LHCN-M2 (cell line): ENCODE results near the gene TEX38. TPM values are rescaled to one million over a fixed set of nuclear protein-coding genes. Genes with fewer than 3 reads are reported as not detected.
A peak's percentile ranks its signal among the peaks of the same experiment; 100 is the strongest.
"Not testable (repeated sequence)": the region's sequence is repeated elsewhere in the genome, so short reads cannot be mapped to it uniquely, and the experiment has no call there.

ENCODE experiments used
- DNase-seq: peaks from one replicate; pipeline ENCODE4 v3.0.0-alpha.2; 2012; ENCODE audit warnings: low read depth
- total RNA-seq: library from RNA; depleted of rRNA; stranded (reverse); fragments of >200 nt; gene quantifications from 2 replicates; pipeline ENCODE4 v1.2.3, GENCODE V29; 2014

The TEX38 gene
- total RNA-seq, 1 experiment from 2014 or later: 0.17 TPM

GRCh38 chr1:46654698-46655097 lies 17.0 kb upstream of the TEX38 start:
- not testable (repeated sequence) for DNase-seq

DNA sequence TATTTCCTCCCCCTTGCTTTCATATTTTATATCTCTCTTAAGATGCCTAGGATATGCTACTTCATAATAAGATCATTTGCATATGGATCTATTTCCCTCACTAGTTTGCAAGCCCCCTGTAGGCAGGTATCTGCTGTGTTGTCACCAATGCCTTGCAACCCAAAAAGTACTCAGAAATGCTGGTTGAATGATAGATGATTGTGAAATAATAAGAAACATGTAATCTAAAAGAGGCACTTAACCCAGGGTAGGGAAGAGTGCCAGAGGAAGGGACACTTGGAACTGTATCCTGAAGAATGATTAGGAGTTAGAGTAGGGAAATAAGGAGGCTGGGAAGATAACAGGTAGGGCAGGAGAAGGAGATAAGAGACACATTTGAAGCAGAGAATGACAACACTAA lies 15.8 kb upstream of the TEX38 start:
- DNase-seq: no peak

DNA sequence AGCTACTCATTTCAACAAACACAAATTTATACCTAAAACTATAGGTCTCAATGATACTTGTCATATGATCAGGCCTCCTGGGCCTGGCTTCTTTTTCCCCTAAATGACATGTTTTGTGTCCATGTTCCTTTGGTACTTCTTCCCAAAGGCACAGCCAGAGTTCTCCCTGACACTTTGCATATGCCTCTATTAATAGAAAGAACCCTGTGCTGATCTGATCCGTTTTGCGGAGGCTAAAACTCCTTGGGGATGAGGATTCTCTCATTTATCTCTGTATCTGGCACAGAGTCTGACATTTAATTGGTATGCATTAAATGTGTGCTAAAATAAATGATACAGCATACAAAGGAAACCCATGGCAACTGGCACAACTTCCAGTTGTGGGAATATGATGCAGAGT lies 15.0 kb upstream of the TEX38 start:
- no peak for DNase-seq

DNA sequence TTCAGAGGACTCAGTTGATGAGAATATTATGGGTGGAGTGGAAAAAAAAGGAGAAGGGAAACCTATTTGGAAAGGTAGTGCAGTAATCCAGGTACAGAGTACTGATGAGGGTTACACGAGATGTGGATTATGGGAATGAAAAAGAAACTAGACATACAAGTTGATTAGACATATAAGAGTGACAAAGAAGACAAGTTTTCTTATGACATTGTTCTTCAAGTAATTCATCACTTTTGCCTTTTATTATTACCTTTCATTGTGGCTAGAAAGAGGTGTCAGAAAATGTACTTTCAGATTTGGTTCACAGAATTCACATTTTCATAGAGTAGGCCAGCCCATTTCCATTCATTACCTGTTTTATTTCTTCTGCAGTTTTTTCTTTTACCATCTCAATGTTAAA lies 13.9 kb upstream of the TEX38 start:
- no peak for DNase-seq

DNA sequence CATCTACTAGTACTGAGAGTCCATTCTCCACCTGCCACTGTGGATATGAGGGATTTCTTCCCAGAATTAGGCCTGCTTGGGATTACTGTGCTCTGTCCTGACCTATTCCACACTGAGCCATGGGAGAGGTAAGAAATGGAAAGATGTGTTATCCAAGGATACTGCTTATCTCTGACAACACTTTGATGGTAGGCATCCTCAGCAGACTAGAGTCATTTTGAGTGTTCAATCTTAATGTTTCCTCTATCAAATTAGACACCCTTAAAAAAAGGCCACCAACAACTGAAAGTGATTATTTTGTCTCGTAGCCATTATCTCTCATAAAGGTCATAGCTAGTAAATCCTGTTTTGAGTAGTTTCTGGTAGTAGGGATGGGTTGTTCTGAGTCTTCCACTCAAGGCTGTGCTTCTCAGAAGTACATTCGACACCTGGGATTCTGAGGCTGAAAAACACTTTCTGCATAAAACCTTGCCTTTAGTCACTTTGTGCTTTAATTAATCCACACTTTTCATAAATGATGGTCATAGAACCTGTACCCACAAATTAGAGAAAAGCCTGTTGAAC lies 12.3 kb upstream of the TEX38 start:
- no peak for DNase-seq

GRCh38 chr1:46660116-46660515 lies 11.5 kb upstream of the TEX38 start:
- DNase-seq: not testable (repeated sequence)

DNA sequence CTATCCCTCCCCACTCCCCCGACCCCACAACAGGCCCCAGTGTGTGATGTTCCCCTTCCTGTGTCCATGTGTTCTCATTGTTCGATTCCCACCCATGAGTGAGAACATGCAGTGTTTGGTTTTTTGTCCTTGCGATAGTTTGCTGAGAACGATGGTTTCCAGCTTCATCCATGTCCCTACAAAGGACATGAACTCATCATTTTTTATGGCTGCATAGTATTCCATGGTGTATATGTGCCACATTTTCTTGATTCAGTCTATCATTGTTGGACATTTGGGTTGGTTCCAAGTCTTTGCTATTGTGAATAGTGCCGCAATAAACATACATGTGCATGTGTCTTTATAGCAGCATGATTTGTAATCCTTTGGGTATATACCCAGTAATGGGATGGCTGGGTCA lies 8.7 kb upstream of the TEX38 start:
- DNase-seq: not testable (repeated sequence)

DNA sequence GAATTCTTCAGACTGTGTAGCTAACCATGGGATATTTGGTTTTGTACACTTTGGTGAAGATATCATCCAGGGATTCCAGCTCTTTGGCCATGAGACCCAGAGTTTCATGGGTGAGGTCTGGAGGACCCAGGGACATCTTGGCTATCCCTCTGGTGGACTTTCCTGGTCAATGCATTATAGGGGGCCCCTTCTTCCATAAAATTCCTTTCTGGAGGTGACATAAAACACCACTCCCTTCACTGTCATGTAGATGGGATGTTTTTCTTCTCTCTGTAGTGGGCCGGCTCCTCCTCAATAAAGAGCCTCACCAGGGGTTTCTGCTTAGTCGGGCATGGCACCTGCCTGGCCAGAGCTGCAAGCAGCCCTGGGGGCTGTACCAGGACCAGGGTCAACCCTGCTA lies 5.7 kb upstream of the TEX38 start:
- DNase-seq: no peak

DNA sequence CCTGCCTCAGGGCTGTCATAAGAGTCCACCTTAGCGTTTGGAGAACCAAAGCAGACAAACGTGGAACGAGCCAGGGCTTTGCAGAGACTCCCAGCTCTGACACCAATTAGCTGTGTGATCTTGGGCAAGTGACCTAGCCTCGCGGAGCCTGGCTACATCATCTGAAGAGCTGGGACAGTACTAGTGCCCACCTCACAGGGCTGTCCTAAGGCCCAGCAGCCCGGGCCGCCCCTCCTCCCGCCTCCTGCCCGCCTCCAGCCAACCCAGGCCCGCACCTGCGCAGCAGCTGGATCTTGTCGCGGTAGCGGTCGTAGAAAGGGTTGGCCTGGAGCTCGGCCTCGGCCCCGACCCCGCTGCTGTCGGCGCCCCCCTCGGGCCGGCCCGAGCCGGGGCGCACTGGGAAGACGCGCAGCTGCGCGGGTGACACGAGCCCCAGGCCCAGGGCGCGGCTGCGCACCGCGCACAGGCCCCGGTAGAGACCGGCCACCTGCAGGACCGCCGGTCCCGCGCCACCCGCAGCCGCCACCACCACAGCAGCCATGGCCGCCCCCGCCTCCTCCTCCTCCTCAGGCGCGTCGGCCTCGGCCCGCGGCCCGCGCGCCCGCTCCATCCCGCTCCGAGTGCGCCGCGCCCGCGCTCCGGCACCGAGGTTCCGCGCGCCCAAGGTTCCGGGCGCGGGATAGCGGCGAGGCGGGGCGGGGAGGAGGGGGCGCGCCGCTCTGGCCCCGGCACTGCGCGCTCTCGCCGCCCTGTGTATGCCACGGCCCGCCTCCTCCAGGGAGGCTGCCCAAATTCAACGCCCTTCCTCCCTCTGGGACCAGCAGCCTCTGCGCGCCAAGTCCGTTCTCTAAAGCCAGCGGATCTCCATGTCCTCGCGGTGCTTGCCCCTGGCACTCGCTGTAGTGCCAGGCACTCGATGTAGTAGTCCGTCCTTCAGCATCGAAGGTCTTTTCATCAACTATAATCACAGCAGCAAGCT lies 3.6 kb upstream of the TEX38 start, which contains the start of gene ATPAF1:
Gene ATPAF1 (minus strand): TSS at position 583 of the 979 bp plus-strand sequence. CDS start 42 bp downstream, at position 541.
- DNase-seq: peak; percentile 69

GRCh38 chr1:46670134-46670533 lies 1.5 kb upstream of the TEX38 start:
- DNase-seq: no peak

GRCh38 chr1:46672696-46673095 lies 1.0 kb downstream of the TEX38 start:
- DNase-seq: no peak

DNA sequence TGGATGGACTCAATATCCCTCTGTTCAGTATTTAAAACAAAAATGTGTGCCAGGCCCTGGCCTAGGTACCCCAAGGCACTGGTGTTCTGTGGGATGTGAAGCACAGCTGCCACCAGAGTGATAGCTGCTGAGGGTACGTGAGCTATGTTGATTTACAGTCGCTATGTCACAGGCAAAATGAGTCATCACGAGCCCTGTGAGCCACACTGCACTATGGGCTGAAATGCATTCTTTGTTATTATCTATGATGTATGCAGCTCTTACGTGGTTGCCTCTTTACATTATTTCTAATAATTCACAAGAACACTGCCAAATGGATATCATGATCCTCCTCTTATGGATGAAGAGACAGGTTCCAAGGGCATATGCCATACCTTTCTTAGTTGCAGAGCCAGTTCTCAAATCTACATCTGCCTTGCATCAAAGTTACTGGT lies 2.1 kb downstream of the TEX38 start:
- DNase-seq: peak; percentile 64

DNA sequence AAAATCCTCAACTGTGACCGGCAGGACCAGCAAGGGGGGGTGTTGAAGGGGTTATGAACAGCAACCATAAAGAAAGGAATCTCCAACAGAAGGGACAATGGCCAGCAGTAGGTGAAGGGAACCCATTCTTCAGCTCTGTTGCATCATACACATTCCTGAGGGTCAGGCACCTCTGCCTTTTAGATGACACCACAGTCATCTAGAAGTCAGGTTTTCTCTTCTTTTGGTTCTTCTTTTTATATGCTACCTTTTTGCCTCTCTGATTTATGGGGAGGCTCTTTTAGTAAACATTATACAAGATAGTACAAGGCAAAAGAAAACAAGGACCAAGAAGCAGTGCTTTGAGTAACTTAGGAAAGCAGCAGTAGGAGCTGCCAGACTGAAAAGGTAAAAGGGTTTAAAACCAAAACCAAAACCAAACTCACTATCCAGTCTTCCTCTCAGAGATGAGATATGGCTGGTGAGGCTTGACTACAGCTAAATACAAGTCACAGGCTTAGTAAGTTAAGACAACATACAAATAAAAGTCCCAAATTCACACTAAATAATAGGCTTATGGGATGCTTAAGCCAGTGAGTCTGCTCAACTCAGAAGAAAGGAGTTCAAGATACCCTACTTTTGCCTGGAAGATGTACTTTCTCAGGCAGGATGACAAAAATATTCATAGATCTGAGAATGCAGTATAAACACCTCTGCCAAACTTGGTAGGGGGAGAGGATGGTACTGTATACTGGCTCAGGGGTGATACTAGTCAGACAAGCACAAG lies 4.1 kb downstream of the TEX38 start:
- no peak for DNase-seq

DNA sequence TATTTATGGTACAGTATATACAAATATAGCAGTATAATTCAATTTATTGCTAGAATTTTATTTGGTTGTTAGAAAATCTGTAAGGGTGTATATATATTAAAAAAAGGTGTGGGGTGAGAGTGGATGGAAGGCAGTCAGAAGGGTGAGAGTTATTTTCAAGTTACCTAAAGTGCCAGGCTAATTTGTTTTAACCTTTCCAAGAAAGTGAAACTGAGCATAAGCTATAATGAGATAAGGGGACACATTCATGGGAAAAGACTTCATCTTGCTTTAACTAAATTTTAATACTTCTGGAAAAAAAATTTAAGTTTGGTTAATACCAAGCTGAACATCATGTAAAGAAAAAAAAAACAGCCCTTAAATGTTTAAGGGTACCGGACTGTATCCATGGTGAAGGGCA lies 4.9 kb downstream of the TEX38 start:
- DNase-seq: no peak

DNA sequence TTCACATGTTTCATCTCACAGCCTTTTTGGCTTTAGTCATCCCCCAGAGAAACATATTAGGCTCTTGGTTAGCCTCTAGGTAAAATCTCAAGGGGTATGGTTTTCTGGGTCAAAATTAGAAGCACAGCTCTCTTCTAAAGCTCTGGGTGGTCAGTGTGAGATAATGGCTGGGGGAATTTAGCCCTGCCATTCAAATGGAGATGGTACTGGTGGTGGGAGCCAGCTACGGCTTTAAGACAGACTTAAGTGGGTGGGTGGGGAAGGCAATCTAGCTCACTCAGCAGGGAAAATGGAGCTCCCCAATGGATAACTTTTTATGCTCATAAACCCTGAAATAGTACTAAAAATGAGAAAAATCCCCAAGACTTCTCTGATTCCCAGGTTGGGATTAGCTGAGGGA lies 5.7 kb downstream of the TEX38 start:
- no peak for DNase-seq

DNA sequence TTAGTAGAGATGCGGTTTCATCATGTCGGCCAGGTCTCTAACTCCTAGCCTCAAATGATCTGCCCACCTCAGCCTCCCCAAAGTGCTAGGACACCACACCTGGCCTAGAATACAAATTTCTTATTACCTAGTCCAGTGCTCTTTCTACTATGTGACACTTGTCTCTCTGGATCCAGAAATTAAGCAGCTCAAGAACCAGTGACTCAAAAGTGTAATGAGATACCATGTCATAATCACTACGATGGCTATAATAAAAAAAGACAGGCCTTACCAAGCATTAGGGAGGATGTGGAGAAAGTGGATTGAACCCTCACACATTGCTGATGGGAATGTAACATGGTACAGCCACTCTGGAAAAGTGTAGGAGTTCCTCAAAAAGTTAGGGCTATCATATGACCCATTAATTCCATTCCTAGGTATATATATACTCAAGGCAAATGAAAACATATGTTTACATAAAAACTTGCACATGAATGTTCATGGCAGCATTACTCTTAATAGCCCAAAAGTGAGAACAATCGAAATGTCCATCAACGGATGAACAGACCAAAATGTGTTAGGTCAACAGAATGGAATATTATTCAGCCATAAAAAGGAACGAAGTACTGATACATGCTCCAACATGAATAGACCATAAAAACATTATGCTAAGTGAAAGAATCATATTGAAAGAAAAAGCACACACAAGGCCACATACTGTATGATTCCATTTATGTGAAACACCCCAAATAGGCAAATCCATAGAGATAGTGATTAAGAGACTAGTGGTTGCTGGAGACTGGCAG lies 8.3 kb downstream of the TEX38 start:
- DNase-seq: no peak

DNA sequence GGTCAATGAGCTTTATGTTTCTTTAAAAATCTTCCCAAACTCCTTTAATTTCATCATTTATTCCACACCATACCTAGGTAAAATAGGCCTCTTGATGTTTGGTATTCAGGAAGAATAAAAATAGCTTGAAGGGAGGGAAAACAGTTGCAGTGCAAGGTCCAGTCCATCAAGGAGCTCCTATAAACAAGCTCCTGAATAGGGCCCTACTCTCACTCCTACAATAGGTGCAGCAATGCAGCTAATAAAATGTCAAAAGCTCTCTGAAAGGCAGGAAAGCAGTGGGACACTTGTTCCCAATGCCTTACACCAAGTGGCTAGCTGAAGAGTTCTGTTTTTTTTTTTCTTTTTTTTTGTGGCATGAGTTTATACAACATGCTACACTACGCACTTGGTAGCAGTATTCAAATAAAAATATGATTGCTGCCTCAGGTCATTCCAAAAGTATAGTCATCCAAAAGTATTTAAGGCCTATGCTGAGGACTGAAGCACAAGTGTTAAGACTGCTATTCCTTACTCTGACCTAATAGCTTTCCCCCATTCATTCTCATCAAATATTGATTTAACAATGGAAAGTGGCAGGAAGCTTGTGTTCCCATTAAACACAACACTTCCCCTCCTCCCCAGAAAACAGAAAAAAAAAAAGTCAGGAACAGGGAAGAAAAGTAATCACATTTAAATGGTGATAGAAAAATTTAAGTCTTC lies 9.8 kb downstream of the TEX38 start:
- DNase-seq: no peak

GRCh38 chr1:46682064-46682463 lies 10.4 kb downstream of the TEX38 start:
- no peak for DNase-seq

- no peak for DNase-seq
Measured at GRCh38 chr1:46684670-46685069, 13.0 kb downstream of the TEX38 start.

DNA sequence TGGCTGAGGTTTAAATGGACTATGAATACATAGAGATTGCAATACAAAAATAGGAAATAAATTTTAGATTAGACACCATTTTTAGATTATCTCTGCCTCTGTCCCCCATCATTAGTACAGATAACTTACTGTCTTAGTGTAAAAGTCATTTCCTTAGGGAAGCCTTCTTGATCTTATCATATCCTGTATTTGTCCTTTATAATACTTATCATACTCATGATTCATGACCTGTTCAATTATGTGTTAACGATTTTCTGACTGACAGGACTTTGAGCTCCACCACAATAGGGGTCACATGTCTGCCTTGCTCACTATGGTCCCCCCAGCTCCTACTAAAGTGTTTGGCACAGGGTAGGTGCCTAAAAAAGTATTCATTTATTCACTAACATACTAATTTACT lies 14.6 kb downstream of the TEX38 start:
- no peak for DNase-seq
